GM18907 (cell line): ENCODE data around the gene LRP4.

Source experiments
- ATAC-seq: cut with Tn5 transposase; IDR thresholded peaks from one replicate; pipeline ENCODE4 v1.9.1; 2021; ENCODE audit warnings: mild to moderate bottlenecking, moderate library complexity; ENCODE audit not compliant: unreplicated experiment

The LRP4 gene

DNA sequence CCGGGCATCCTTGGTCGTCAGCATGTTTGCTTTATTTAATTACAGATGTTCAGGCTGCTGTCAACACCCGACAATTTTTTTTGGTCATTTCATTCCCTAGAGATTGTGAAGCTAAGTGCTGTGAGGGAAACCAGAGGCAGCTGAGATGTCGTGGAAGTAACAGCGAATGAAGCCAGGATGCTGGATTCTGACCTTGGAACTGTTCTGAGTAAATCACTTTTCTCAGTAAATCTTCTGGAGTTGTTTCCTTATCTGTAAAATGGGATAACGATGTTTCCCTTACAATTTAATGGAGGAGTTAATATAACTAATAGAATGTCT lies 71.9 kb downstream of the LRP4 start:
- peak; percentile 18 for ATAC-seq

DNA sequence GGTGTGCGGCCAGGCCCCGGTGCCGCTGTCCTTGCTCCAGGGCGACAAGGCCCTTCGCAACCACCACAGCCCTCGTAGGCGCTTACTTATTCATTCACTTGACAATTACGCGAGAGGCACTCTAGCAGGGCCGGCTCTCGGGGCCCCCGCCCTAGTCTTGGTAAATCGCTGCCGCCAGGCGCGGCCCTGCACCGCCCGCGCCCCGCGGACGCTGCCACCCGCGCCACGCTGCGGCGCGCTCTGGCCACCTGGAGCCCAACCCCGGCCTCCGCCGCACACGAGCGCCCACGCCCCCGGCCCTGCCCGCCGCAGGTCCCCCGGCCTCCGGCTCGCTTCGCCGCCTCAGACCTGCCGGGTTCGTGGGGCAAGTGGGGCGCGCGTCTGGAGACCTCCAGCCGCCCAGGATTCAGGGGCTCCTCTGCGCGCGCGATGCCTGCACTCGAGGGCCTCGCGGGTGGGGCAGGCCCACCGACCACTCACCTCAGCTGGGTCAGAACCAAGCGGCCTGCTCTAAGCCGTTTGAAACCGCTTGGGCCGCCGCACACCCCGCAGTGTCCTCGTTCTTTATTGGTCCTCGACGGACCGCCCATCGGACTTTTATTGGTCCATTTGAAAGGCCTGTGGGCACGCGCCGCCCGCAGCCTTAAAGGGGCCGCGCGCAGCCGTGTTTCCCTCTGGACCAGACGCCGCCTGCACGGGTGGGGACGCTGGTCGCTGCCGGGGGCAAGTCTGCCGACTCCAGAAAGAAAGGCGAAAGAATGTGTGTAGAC lies 72.4 kb downstream of the LRP4 start, which contains the start of gene CKAP5:
CKAP5 (minus strand) TSS at position 541 of the 770 bp plus-strand sequence. CDS start 25,049 bp downstream, outside the sequence.
- ATAC-seq: peak; percentile 94

DNA sequence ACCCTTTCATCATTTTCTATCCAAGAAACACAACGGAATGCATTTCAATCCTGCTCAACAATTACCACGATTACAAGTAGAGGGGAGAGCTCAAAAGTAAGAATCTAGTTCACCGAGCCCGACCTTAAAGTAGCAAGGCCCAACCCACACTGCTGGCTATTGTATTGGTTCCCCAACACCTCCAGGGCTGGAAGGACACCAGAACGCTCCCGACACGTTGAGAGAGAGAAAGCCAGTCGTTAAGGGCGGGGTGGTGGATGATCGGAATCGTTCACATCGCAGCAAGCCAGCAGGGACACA lies 73.0 kb downstream of the LRP4 start:
- ATAC-seq: no peak

DNA sequence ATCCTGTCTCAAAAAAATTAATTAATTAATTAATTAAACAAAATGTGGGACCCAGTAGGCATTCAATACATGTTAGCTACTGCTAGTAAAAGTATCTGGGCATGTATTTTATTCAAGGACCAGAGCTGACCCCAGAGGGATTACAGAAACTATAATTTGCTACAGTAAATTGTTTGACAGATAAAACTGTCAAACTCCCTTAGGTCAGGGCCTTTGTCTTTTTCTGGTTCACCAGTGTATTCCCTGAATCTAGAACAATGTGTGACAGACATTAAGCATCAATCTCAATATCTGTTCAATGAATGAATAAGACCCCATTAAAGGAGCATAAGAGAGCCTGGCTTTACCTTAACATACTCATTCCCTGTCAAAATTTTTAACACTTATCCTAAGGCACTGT lies 78.2 kb downstream of the LRP4 start:
- no peak for ATAC-seq

DNA sequence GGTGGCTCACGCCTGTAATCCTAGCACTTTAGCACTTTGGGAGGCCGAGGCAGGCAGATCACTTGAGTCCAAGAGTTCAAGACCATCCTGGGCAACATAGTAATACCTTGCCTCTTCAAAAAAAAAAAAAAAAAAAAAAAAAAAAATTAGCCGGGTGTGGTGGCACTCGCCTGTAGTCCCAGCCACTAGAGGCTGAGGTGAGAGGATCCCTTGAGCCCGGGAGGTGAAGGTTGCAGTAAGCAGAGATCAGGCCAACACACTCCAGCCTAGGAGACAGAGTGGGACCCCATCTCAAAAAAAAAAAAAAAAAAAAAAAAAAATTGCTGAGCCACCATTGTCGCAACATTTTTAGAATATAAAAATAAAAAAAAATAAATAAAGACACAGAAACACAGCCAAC lies 79.8 kb downstream of the LRP4 start:
- no peak for ATAC-seq

DNA sequence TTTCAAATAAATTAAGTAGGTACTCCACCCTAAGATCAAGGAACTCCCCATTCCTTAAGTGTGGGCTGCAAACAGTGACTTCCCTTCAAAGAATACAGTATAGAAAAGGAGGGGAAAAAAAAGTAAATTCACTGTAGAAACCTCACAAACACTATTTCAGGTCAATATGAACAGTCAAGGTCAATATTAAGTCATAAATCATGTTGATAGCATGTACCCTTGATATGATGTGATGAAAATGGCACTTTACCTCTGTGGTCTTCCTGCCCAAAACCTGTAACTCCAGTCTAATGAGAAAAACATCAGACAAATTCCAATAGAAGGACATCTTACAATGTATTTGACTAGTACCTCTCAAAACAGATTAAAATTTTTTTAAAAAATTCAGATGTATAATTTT lies 80.5 kb downstream of the LRP4 start:
- no peak for ATAC-seq

DNA sequence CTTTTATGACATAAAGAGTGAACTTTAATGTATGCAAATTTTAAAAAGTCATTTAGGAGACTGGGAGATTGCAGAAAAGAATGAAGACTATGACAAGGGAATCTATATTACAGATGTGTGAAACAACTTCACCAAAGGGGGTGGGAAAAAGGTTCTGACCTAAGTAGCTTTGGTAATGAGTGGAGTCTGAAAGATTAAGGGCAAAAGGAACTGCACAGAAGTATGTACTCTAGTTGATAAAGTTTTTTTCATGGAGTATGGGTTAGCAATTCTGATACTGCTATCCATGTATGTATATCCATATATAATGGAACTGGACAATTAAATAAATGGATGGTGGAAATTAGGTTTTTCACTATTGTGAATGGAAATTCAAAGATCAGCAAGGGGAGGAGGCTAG lies 81.5 kb downstream of the LRP4 start:
- no peak for ATAC-seq

DNA sequence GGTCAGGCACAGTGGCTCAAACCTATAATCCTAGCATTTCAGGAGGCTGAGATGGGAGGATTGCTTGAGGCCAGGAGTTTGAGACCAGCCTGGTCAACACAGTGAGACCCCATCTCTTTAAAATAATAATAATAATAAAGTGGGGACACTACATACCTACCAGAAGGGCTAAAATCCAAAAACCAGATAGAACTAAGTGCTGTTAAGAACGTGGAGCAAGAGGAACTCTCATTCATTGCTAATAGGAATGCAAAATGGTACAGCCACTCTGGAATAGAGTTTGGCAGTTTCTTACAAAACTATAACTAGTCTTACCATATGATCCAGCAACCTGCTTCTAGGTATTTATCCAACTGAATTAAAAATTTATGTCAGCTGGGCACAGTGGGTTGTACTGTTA lies 81.9 kb downstream of the LRP4 start:
- no peak for ATAC-seq

DNA sequence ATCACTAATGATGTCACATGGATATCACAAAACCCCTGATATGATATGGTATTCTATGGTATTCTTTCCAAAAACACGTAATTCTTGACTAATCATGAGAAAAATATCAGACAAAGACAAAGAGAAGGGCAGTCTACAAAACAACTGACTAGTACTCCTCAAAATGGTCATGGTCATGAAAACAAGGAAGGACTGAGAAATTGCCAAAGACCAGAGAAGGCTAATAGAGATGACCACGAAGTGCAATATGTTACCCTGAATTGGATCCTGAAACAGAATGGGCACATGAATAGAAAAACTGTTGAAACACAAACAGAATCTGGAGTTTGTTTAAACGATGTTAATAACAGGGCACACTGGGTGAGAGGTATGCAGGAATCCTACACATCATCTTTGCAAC lies 82.5 kb downstream of the LRP4 start:
- ATAC-seq: no peak

DNA sequence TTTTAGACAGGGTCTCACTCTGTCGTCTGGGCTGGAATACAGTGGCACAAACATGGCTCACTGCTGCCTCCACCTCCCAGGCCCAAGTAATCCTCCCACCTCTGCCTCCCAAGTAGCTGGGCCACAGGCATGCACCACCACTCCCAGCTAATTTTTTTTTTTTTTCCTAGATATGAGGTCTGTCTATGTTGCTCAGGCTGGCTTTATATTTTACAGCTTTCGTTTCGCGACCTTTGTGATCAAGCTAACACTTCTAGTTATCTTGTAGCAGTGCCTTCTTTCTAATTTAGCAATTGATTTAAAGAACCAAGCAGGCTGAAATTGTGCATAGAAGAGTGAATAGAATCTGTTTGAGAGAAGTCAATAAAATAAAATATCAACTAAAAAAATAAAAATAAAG lies 83.5 kb downstream of the LRP4 start:
- ATAC-seq: no peak

DNA sequence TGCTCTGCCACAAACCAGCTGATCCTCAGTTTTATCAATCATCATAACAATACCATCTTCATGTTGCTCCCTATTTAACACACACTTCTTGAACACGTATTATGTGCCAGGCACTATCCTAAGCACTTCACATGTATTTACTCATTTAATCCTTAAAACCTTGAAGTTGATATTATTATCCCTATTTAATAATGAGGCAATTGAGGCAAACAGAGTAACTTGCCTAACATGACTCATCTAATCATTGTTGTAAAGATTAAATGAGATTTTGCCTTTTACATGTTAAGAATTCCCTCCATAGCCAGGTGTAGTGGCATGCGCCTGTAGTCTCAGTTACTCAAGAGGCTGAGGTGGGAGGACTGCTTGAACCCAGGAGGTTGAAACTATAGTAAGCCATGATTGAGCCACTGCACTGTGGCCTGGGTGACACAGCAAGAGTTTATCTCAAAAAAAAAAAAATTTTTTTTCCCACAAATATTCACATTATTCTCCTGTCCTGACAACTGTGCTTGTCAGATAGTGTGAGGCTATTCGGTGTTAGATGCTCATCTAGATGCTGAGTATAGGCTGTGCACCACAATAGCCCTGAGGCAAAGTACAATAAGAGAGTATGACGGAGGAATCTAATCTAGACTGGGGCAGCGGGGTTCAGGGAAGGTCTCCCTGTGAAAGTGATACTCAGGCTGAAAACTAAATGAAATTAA lies 85.7 kb downstream of the LRP4 start:
- ATAC-seq: no peak

DNA sequence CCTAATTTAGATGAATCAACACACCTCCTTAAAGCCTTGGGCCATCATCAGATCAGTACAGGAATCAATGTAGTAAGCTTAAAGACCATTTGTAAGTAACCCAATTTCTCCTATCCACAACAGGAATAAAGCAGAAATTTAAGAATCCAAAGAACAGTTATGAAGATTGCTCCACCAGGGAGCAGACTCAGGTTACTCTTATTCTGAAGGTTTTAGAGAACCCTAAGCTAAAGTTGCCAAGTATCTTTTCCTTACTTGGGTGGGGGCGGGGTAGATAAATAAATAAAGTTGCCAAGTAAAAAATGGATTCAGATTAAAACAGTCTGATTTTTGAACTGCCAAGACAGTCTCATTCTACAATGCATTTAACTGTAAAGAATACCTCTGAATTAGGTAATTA lies 90.4 kb downstream of the LRP4 start:
- ATAC-seq: no peak

DNA sequence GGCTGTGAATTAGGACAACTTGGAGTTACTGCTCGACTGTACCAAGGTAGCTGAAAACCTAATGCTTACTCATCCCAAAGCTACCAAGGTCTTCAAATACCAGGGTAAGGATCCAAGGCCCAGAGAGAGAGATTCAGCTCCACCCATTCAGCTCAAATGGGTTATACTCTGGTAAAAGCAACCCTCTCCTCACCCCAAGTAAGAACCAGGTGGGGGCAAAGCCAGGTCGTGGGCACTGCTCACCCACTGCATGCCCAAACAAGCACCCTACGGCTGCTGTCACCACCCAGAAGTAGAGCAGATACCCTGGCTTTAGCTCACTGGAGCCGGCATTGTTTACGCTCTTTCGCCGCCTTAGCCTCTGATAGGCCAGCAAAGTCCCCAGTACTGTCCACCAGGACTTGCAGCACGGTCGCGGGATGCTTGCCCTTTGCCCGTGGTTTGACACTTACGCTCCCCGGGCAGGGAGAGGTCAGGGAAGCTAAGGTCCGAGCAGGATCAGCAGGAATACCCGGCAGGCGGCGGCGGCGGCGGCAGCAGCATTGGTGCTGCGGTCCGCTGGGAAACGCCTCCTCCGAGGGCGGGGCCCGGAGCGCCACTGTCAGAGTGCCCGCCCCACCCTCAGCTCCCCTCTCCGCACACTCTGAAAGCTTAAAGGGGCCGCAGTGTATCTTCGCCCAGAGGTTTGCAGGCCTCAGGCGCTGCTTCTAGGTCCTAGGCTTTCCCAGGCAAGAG lies 91.9 kb downstream of the LRP4 start:
- peak; percentile 97 for ATAC-seq

DNA sequence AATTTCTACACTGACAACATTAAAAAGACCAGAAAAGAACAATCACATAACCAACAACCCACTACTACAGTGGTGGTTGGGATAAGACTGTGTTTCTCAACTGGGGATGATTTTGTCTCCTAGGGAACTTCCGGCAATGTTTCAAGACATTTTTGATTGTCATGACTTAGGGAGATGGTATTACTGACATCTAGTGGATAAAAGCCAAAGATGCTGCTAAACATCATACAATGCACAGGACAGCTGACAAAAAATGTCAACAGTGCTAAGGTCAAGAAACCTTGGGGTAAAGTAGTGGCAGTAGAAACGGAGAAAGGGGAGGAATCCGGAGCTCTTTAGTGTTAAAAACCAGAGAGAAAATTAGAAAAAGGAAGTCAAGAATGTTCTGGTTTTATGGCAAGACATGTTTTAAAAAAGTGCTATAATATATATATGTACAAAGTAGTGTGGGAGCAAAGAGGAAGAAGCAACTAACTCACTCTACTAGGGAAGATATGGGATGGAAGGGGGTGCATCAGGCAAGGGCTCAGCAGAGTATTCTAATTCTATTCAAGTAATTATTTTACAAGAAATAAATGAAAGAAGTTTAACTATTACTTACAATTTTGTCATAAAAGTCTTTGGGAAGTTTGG lies 109.4 kb downstream of the LRP4 start:
- ATAC-seq: no peak
